ENCODE data around the gene PHLPP1.

The PHLPP1 gene

DNA sequence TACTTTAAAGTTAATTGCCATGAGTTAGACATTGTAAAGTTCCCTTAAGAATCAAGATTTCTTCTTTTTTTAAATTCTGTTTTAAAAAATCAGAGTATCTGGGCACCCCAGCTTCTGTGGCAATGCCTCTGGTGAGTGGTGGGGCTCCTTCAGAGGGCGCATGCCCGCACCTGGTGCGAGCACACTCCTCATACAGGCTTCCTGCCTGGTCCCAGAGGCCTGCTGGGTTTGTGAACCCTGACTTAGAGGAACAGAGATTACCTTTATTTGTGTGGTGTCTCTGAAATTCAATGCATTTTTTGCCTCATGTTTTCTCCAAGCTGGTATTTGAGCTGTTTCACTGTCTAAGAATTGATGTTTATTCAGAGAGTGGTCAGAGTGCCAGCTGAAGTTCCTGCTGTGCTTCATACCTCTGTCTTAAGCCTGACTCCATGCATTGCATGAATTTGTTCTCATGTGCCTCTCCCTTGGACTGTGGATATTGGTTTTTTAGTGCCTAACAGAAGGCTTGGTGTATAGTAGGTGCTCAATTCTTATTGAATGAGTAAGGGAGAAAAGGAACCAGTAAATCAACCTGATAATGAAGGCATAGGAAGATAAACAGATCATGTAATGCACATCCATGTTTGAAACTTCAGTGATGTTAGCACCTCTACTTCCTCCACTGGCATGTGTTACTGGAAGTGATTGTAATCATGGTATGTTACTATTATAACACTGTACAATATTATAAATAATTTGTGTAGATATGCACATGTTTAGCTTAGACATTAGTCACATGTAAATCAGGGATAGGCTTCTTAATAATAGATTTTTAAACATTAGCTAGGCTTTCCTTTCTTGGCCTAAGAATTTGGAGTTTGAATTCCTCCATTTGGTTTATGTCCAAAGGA is 29.0 kb downstream of the PHLPP1 start:
- DNase-seq = no peak

DNA sequence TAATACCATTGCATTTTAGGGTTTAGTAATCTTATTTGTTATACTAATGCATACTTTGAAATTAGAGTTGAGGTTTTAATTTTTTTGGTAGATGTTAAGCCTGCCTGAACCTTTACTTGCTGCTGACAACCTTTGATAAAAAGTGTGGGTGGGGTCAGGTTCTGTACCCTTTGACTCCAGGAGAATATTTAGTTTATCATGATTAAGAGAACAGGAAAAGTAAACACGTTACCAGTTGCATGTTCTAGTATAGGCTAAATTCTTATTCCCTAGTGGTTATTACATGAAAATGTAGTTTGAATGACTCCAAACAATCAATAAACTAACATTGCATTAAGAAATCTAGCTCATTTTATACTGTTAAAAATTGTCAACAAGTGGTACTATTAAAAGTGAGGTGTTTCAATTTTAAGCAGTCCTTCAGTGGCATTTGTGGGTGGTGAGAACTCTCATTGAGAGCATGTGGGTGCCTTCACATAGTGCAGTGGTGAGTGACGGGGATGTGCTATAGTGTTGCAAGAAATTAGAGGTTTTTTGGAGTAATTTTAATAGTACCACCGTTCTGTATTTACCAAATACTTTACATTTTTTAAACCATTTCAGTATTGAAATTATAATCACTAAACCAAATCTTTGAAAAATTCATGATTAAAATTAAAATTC is 29.9 kb downstream of the PHLPP1 start:
- DNase-seq = no peak

DNA sequence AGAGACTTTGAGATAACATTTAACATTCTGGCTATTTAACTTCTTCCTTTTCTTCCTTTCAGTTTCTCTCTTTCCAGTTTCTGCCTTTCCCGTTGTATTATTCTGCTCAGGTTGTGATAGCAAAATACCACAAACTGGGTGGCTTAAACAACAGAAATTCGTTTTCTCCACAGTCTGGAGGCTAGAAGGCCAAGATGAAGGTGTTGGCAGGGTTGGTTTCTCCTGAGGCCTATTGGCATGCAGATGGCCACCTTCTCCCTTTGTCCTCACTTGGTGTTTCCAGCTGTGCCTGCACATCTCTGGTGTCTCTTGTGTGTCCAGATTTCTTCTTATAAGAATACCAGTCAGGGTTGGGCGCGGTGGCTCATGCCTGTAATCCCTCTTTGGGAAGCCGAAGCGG is 34.0 kb downstream of the PHLPP1 start:
- no peak for DNase-seq

DNA sequence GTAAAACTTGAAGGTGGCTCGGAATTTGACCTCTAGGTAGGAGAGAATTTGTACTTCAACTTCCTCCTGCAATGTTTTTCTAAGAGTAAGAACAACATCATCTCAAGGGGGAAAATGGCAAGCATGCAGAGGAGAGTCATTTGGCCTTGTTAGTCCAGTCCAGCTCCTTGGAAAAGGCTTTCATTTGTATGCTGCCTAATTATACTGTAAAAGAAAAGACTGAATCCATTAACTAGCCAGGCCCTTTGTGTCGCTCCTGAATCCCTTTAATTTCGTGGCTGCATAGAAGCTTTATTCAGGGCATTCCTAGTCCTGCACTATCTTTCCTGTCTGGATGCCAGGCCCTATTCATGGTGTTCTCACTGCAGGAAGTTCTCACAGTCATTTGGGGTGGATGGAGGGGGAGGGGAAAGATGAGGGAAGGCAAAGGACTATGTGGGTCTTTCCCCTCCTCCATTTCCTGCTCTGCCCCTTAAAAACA is 36.0 kb downstream of the PHLPP1 start:
- DNase-seq = no peak

DNA sequence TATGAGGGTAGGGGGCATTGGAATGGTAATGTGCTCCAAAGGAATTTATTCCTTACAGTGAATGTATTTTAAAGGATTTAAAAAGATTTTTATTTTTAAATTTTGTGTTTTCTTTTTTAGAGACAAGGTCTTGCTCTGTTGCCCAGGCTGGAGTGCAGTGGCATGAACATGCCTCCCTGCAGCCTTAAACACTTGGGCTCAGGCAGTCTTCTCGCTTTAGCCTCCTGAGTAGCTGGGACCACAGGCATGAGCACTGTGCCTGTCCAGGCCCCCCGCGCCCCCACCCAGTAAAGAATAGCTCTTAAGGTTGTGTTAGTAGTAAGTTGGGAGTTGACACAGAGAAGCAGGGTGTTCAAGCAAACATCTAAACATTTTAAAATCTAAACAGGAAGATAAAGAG is 36.6 kb downstream of the PHLPP1 start:
- no peak for DNase-seq

DNA sequence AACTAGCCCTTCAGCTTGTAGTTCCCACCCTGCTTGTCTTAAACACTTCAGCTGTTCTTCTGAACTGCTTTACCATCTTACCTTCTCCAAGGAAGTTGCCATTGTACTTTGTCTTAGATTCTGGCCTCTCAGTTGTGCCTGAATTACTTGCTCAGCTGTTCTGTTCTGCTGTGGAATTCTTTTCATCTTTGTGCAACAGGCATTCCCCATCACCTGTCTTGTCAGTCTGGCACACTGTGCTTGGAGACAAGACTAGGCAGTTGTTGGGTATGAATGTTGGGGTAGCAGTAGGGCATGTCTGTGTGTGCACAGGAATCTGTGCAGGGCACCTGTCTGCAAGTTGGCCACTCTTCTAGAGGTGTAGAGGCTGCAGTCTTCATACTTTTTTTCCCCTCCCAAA is 38.7 kb downstream of the PHLPP1 start:
- no peak for DNase-seq

DNA sequence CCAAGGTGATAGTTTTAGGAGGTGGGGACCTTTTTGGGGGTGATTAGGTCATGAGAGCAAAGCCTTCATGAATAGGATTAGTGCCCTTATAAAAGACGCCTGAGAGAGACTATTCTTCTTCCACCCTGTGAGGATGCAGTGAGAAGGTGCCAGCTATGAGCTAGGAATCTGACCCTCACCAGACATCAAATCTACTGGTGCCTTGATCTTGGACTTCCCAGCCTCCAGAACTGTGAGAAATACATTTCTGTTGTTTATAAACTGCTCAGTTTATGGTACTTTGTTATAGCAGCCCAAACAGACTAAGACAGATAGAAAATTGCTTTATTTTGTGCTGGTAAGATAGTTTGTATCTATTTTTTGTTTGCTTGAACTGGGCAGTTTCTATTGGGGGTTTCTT is 40.1 kb downstream of the PHLPP1 start:
- DNase-seq = no peak

DNA sequence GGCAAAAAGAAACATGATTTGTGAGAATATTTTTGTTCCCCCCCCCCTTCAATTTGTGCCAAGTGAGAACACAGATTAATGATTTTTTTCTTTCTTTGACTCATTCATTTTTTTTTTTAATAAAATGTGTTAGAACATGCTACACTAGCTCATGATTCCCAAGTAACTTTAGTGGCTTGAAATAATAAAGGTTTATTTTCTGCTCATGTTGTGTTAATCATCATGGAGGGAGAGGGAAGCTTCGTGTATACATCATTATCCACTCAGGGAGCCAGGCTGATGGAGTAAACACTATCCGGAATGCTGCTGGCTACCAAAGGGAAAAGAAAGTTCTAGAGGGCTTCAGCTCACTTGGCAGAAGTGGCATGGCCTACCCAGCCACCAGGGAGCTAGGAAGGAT is 40.6 kb downstream of the PHLPP1 start:
- no peak for DNase-seq

DNA sequence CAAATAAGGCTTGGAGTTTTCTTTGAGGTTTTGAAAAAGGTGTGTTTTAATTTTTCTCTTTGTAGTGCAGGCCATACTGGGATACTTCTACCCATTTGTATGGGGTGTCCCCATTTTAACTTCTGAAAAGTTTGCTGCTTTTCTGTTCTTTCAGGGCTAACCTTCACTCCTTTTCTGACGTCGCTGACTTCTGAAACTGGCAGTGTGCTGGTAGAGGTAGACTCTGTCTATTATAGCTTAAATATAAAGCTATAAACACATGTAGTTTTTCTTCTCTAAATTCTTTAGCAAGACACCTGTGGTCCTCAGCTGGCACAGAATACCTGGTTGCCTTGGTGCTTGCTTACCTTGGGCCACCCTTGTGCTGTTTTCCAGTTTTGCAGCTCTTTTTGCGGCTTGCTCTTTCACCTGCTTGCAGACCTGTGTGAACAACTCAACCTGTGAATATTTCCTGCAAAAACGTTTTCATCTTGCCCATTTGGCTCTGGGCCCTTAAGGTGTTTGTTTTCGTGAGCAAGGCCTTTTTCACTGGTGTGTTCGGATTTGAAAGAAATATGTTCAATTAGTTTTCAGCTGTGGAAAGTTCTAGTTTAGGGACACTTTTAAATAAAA is 42.2 kb downstream of the PHLPP1 start:
- DNase-seq = no peak

DNA sequence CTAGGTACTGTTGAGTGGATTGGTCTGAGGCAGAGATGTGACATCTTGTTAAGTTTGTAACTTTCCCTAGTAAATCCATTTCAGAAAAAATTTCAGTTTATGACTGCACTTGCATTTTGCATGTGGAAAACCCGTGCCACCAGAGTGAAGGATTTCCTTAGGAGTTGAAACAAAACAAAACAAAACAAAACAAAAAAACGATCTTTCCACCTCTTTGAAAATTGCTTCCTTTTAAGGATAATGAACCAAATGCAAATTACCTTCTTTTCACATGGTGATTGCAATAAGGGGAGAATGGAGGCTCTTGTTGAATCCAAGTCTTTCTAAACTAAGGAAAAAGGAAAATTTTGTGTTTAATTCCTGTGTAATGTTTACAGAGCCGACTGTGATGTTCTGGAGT is 43.2 kb downstream of the PHLPP1 start:
- no peak for DNase-seq

DNA sequence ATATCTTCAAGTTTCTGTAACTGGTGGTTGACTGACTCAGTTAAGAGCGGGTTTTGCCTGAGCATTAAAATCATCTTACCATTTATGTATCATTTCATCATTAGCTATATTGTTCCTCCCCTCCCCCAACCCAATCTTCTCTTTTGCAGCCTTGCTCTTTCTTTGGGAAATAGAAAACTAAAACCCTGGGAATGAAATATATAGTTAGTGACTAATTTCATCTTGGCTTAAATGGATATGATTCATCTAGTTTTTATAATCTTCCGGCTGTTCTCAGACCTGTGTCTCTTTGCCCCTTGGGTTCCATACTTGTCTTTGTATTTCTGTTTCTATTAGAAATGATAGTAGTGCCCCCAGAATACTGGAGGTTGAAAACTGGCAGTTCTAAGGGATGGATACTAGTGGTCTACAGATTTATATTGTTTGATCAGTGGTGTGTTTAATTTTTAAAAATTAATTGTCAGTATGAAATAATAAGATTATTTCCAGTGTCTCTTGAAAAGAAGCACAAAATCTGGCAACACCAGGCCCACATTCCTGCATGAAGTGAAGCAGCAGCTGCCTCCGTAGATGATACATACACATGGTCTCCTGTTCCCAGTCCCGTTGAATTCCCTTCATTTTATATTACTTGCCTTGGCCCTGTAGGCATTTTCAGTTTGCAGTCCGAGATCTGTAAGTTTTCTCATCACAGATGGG is 44.5 kb downstream of the PHLPP1 start:
- no peak for DNase-seq

DNA sequence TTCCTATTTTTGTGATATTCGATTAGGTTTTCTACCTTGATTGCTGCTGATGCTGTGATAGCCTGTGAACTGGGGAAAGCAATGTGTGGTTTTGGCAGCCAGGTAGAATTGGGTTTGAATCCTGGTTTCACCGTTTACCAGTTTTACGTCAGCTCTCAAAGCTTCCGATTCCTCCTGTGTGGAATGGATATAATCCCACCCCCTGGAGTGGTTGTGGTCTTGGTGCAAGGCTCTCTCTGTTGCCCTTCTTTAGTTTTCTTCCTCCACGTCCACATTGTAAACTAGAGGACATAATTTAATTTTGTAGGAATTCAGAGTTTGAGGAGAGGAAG is 45.0 kb downstream of the PHLPP1 start:
- no peak for DNase-seq

DNA sequence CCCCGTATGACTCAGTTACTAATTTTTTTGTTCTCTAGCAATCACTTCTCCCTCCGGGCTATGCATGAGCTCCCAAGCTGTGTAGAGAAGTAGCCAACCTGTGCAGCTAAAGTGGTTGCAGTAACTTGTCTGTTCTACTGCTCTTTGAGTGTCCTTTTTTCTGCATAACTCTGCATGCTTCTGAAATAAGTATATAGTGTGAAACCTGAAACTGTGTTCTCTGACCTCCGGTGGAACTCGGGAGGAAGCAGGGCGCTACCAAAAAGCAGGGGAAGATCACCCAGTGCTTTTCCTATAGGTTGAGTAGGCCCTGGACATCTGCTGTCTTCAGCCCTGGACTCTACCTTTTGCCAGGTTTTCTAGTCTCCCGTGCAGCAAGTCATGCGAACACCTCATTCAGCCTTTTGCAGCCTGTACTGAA is 47.8 kb downstream of the PHLPP1 start:
- DNase-seq = no peak

DNA sequence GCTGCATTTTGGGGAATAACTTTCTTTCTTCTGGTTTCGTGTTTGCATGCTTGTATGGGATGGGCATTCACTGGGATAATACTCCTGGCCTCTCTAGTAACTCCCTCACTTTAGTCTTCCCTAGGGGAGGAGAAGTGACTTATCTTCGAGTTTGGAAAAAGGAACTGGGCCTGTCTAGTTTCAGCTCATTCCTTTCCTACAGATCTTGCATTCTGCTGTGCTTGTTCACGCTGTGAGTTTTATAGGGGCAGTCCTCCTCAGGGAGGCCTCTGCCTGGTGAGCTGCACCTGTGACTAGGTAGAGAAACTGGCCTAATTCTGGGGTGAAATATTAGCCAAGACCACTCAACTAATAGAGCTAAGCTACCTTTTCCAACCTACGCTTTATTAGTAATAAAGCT is 50.9 kb downstream of the PHLPP1 start:
- no peak for DNase-seq

DNA sequence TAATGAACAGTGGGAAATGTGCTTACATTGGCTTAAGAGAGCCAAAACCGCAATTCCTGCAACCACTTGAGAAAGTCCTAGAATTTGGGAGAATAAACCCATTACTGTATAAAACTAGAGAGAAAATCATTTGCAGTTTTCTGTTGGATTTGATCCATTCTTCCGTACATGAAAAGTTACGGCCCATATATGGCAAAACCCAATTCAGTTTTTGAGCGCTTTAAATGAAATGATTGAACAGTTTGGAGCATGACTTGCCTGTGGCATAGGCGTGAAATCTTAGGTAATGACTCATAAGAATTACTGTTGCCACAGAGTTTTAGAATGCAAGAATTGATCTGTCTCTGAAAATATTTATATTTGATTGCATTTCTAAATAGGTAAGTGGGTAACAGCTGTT is 52.0 kb downstream of the PHLPP1 start:
- no peak for DNase-seq

DNA sequence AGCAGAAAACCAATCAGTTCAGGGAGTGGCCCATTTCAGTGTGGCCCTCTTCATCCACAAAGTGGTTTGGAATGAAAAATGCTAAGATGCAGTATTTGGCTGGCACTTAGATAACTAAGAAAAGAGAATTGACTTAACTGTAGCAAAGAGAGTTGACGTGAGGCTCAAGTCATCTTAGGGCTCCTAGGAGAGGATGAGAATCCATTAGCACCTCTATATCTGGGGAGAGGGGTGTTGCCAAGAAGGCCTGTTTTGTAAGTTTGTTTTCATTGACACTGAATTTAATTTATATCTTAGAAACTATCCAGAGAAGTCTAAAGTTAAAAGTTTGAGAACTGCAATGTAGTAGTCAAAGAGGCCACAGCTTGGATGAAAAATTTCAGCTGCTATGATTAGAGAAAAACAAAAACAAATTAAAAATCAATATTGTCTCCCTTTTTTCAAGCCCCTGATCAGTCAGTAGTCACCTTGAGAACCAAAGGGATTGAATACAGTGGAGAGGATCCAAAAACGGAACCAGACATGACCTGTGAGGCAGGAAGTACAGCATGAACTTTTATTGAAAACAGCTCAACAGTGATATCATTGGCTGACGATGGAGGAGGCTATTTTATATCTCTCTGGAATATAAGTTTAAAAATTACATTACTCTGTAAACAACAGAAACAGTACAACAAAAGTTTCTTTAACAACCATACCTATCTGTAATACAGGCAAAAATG is 52.7 kb downstream of the PHLPP1 start:
- no peak for DNase-seq

DNA sequence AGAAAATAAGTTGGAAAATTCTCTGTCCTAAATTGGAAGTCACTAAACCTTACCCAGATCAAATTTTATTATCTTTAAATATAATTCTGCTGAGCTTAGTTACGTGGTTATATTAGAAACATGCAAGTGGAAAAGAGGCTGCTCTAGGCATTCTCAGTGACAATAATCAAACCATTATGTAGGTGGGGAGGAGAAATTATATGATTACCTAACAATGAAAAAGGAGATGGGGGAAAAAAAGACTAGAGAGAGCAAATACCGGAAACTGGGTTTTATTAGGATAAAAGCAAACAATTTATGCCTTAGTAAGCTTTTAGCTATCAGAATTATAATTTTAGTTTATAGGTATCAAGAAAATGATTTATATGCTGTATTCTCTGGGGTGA is 53.2 kb downstream of the PHLPP1 start:
- no peak for DNase-seq

DNA sequence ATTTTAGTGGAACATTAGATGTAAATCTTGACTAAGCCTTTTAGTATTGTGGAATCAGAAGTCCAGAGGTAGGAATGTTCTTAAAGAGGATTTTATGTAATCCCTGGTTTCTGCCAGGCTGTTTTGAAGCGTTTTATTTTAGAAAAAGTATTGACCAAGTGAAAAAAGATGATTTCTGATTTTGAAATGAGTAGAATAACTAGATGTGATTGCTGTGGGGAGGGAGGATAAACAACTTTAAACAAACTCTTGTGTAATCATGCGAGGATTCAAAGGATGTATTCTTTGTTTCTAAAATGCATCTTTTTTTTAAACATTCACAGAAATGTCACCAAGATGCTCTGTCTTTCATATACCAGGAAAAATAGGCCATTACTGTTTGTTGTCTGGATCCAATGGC is 53.9 kb downstream of the PHLPP1 start:
- no peak for DNase-seq

DNA sequence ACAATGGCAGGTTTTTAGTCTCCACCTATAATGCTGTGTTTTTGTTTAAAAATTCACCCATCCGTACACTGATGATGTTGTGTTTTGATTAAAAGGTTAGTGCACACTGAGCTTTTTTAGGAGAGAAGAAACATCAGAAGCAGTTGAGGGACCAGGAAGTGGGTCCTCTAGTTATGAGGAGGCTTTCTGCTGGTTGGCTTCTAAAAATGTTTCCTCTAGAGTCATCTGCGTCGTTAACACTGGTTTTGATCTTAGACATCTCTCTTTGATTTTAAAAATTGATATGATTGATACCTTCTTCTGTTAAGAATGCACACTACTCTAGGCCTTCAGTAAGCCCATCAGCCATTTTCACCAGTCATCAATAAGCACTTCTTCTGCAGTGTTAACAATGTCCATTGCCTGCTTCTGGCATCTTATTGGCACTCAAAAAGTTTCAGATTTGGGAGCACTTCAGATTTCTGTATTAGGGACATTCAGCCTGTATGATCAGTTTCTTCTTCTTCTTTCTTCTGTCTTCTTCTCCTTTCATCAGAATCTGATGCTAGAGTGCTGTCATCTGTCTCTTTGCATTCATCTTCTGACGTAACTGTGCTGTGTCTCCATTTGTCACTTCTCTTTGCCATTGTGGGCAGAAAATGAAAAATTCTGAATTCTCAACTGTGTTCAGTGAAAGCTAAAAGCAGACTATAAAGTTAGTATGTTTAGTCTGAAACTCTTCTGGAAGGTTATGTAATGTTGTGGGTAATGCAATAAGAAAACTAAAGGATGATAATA is 56.3 kb downstream of the PHLPP1 start:
- DNase-seq = no peak

DNA sequence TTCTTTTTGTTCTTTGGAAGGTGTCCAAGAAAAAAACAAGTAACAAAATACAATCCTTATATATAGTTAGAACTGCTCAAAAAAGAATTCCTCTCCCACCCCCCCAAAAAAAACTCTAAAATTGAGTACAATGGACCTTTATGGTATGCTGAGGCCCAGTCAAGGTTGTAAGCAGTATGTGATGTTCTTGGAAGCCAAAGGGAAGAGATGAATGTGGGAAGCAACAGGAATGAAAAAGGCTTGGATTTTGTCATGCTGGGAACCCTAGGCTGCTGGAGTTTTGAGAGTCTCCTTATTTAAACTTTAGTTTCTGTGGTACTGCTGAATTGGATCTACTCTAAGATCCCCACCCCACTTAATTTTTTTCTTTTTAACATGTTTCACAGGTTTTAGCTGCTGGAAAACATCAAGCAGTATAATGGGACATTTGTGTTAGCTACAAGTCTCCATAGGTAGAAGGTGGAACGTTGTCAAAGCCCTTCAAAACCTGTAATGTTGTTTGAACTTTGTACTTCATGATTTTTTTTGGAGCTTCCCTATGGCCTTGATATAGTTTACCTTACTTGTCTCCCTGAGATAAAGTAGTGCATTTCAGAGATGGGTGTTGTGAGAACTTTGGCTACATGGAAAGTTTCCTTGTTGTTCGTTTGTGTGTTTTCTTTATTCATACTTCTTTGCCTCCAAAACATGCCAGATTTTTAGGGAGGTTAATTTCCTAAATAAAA is 57.7 kb downstream of the PHLPP1 start:
- no peak for DNase-seq

DNA sequence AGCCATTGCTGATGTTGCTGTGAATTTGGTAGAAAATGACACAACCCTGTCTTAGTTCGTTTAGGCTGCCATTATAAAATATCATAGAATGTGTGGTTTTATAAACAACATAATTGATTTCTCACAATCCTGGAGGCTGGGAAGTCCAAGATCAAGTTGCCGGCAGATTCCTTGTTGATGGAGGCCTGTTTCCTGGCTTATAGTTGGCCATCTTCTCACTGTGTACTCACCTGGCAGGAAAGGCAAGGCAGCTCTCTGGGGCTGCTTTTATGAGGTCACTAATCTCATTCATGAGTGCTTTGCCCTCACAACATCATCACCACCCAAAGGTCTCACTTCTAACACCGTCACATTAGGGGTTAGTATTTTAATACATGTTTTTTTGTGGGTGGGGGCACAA is 58.4 kb downstream of the PHLPP1 start:
- no peak for DNase-seq
